IMR-90 (cell line): ENCODE data around the gene STRN. TPM values are rescaled to one million over a fixed set of nuclear protein-coding genes. Genes with fewer than 3 reads are reported as not detected.

ENCODE experiments used
- ATAC-seq: fragments of 200-7000 bp; cut with Tn5 transposase; 2 replicates; pipeline ENCODE4 v1.9.1; 2020; ENCODE audit warnings: low read depth, mild to moderate bottlenecking, moderate library complexity
- BruUV-seq: library from RNA; stranded (reverse); fragments of 400-500 nt; replicated peaks from 2 replicates; lab custom pipeline; 2021; lab: Mats Ljungman, UMichigan
- CTCF ChIA-PET: fragments of 300-600 bp; formaldehyde crosslinking; extraction: SDS; loops from one replicate; lab custom pipeline; 2021; ENCODE audit warnings: antibody characterized with exemption; lab: Yijun Ruan, JAX
- POLR2A ChIA-PET: fragments of 300-600 bp; sonication (Branson Sonifier 250); formaldehyde crosslinking; loops from one replicate; lab custom pipeline; 2022; ENCODE audit warnings: antibody characterized with exemption; ENCODE audit not compliant: unreplicated experiment; lab: Charles Lee
- DNase-seq: peaks from one replicate; pipeline ENCODE4 v3.0.0; 2013
- H2AFZ ChIP-seq: replicated peaks from 2 replicates; pipeline ENCODE3; 2013; ENCODE audit warnings: low read length, mild to moderate bottlenecking; ENCODE audit not compliant: poor library complexity
- H2AK5ac ChIP-seq: 2 replicates; pipeline ENCODE4 v1.6.1; 2013; ENCODE audit warnings: low read depth, low read length, inconsistent platforms
- H2AK9ac ChIP-seq: replicated peaks from 2 replicates; pipeline ENCODE3; 2013; ENCODE audit warnings: mild to moderate bottlenecking, low read depth, low read length, moderate library complexity; ENCODE audit not compliant: poor library complexity
- H2BK120ac ChIP-seq: 2 replicates; pipeline ENCODE4 v1.6.1; 2013; ENCODE audit warnings: low read depth, low read length, inconsistent platforms
- H2BK15ac ChIP-seq: 3 replicates; pipeline ENCODE4 v1.6.1; 2013; ENCODE audit warnings: low read depth, low read length, inconsistent platforms
- H2BK20ac ChIP-seq: 2 replicates; pipeline ENCODE4 v1.6.1; 2013; ENCODE audit warnings: low read depth, mild to moderate bottlenecking, inconsistent platforms, low read length, moderate library complexity
- H2BK5ac ChIP-seq: 2 replicates; pipeline ENCODE4 v1.6.1; 2013; ENCODE audit warnings: mild to moderate bottlenecking, low read depth, low read length, inconsistent platforms; ENCODE audit not compliant: poor library complexity, severe bottlenecking
- H3K14ac ChIP-seq: replicated peaks from 2 replicates; pipeline ENCODE4 v1.6.1; 2013; ENCODE audit warnings: low read depth, low read length, inconsistent platforms
- H3K18ac ChIP-seq: 2 replicates; pipeline ENCODE4 v1.6.1; 2013; ENCODE audit warnings: low read depth, low read length, control low read depth
- H3K23ac ChIP-seq: 2 replicates; pipeline ENCODE4 v1.6.1; 2013; ENCODE audit warnings: low read depth, low read length, inconsistent platforms
- H3K27ac ChIP-seq: 2 replicates; pipeline ENCODE4 v1.5.1; 2013; ENCODE audit warnings: mild to moderate bottlenecking, control low read depth, low read length; ENCODE audit not compliant: insufficient read depth
- H3K27me3 ChIP-seq: 2 replicates; pipeline ENCODE4 v1.6.1; 2013; ENCODE audit warnings: low read length; ENCODE audit not compliant: control insufficient read depth, insufficient read depth
- H3K36me3 ChIP-seq: 2 replicates; pipeline ENCODE4 v1.6.1; 2013; ENCODE audit warnings: low read length, mixed read lengths; ENCODE audit not compliant: control insufficient read depth, insufficient read depth
- H3K4ac ChIP-seq: 2 replicates; pipeline ENCODE4 v1.6.1; 2013; ENCODE audit warnings: low read depth, low read length, inconsistent platforms
- H3K4me1 ChIP-seq: 2 replicates; pipeline ENCODE4 v1.6.1; 2013; ENCODE audit warnings: low read length, mixed read lengths; ENCODE audit not compliant: control insufficient read depth, insufficient read depth
- H3K4me2 ChIP-seq: 2 replicates; pipeline ENCODE4 v1.6.1; 2013; ENCODE audit warnings: low read depth, mild to moderate bottlenecking, control low read depth, low read length, moderate library complexity
- H3K4me3 ChIP-seq: 2 replicates; pipeline ENCODE4 v1.5.1; 2013; ENCODE audit warnings: low read depth, mild to moderate bottlenecking, control low read depth, low read length, moderate library complexity; ENCODE audit not compliant: insufficient read depth
- H3K56ac ChIP-seq: 2 replicates; pipeline ENCODE4 v1.6.1; 2013; ENCODE audit warnings: low read length, inconsistent platforms; ENCODE audit not compliant: insufficient read depth; ENCODE audit errors: extremely low read depth
- H3K79me1 ChIP-seq, 2 experiments: 2 replicates each; pipeline ENCODE4 v1.6.1; 2013; ENCODE audit warnings: low read length in 2 of 2, inconsistent platforms in 1 of 2, low read depth in 1 of 2
- H3K9ac ChIP-seq: 2 replicates; pipeline ENCODE4 v1.6.1; 2013; ENCODE audit warnings: low read depth, low read length, control low read depth
- H3K9me1 ChIP-seq: 2 replicates; pipeline ENCODE4 v1.6.1; 2013; ENCODE audit warnings: low read length, inconsistent platforms; ENCODE audit not compliant: insufficient read depth
- H3K9me3 ChIP-seq: 2 replicates; pipeline ENCODE4 v1.6.1; 2013; ENCODE audit warnings: low read length; ENCODE audit not compliant: control insufficient read depth, insufficient read depth
- H4K20me1 ChIP-seq: 2 replicates; pipeline ENCODE4 v1.6.1; 2013; ENCODE audit warnings: low read length, inconsistent platforms; ENCODE audit not compliant: insufficient read depth
- H4K5ac ChIP-seq: 2 replicates; pipeline ENCODE4 v1.6.1; 2013; ENCODE audit warnings: mild to moderate bottlenecking, low read depth, low read length, control low read depth
- H4K8ac ChIP-seq, 2 experiments: 2 replicates each; pipeline ENCODE4 v1.6.1; 2013; ENCODE audit warnings: low read depth in 2 of 2, low read length in 2 of 2, control low read depth in 1 of 2, inconsistent platforms in 1 of 2
- H4K91ac ChIP-seq: 2 replicates; pipeline ENCODE4 v1.6.1; 2013; ENCODE audit warnings: low read depth, low read length, inconsistent platforms; ENCODE audit not compliant: insufficient read depth
- CTCF ChIP-seq: conservative IDR thresholded peaks from 2 replicates; pipeline ENCODE4 v1.5.1; 2012; ENCODE audit warnings: mild to moderate bottlenecking, low read depth, low read length, improper control_type of control experiment
- ELK1 ChIP-seq: fragments of 150-350 bp; IDR thresholded peaks from 2 replicates; pipeline ENCODE4 v1.6.1; 2016; ENCODE audit warnings: low read depth, mild to moderate bottlenecking, low read length, moderate library complexity, borderline replicate concordance
- MXI1 ChIP-seq: IDR thresholded peaks from 2 replicates; pipeline ENCODE4 v1.6.1; 2012; ENCODE audit warnings: low read depth, mild to moderate bottlenecking, low read length, moderate library complexity, borderline replicate concordance
- POLR2A ChIP-seq: IDR thresholded peaks from 2 replicates; pipeline ENCODE4 v1.6.1; 2012; ENCODE audit warnings: mild to moderate bottlenecking, low read depth, low read length
- RFX5 ChIP-seq: IDR thresholded peaks from 2 replicates; pipeline ENCODE4 v1.8.0; 2012; ENCODE audit warnings: low read depth, mild to moderate bottlenecking, low read length, moderate library complexity
- SMC3 ChIP-seq: fragments of 150-350 bp; IDR thresholded peaks from 2 replicates; pipeline ENCODE4 v1.6.1; 2016; ENCODE audit warnings: low read depth, mild to moderate bottlenecking, antibody characterized with exemption, low read length, moderate library complexity
- USF2 ChIP-seq: fragments of 150-350 bp; IDR thresholded peaks from 2 replicates; pipeline ENCODE4 v1.6.1; 2017; ENCODE audit warnings: mild to moderate bottlenecking, antibody characterized with exemption, low read length, low read depth
- WGBS, 2 experiments: methylation state at CpG; one replicate each; pipeline versions ENCODE4 v1.1.5 to v1.1.7; 2013; ENCODE audit warnings: missing lambda C conversion rate in 2 of 2; ENCODE audit not compliant: insufficient read length in 1 of 2; ENCODE audit errors: extremely low coverage in 2 of 2; 5-methylcytosine and 5-hydroxymethylcytosine counted together
- dilution Hi-C: fragments of 300-500 bp; cut with HindIII; formaldehyde crosslinking; loops from one replicate; pipeline ENCODE4 v1.14.3; 2018; ENCODE audit warnings: low sequenced_read_pairs; ENCODE audit not compliant: unreplicated experiment
- in situ Hi-C: fragments of 300-500 bp; cut with MboI; formaldehyde crosslinking; loops from 3 replicates; pipeline ENCODE4 v1.14.3; 2019; ENCODE audit warnings: low sequenced_read_pairs, inconsistent platforms, mixed read lengths
- intact Hi-C: fragments of 100-400 bp; cut with micrococcal nuclease; formaldehyde crosslinking; loops from 2 replicates; pipeline ENCODE4 v1.10.0; 2022
- polyA plus RNA-seq, 3 experiments: library from polyadenylated mRNA; depleted of rRNA; stranded (reverse); fragments of >200 nt; gene quantifications; 2 replicates each; pipeline ENCODE4 v1.2.3, GENCODE V29; 2012; ENCODE audit warnings: low replicate concordance in 1 of 3
- total RNA-seq: library from RNA; depleted of rRNA; stranded (reverse); fragments of >200 nt; gene quantifications from 2 replicates; pipeline ENCODE4 v1.2.3, GENCODE V29; 2012

Gene STRN
- total and polyA plus RNA-seq, 2 of the 4 experiments (the other 2 are of a cell fraction) = 5.1 to 23.3 TPM

GRCh38 chr2:36941867-36942266 lies 24.5 kb downstream of the STRN start:
- WGBS, 2 experiments = no CpG with 5 or more reads among the region's 4 CpGs
- H3K9me1 ChIP-seq = no peaks in the 10 kb centered on the region; the same call in 1 of the 2 replicates
- dilution Hi-C loops (no loop called here), intact Hi-C loops (no loop called here), in situ Hi-C loops (no loop called here)
- H4K20me1 ChIP-seq = no peaks in the 10 kb centered on the region; the same call in 1 of the 2 replicates
- H4K91ac ChIP-seq = no peak overlapping the region
- no peak overlapping the region for H3K56ac ChIP-seq
- no peak overlapping the region for H3K9ac ChIP-seq
- no peaks in the 10 kb centered on the region for H3K36me3 ChIP-seq
- H2AK5ac ChIP-seq = no peak overlapping the region
- no peak overlapping the region for H3K23ac ChIP-seq
- no peak overlapping the region for H3K4ac ChIP-seq
- no peak overlapping the region for H3K18ac ChIP-seq
- H2BK120ac ChIP-seq = no peak overlapping the region
- no peak for ATAC-seq
- H2BK15ac ChIP-seq = no peak overlapping the region
- H3K14ac ChIP-seq = no peak overlapping the region
- H3K4me1 ChIP-seq = no peaks in the 10 kb centered on the region
- DNase-seq = no peak
- H3K27ac ChIP-seq = no peak overlapping the region
- ChIA-PET POLR2A (no interaction called here), CTCF (no interaction called here)
- BruUV-seq = no TSS peak
- no peaks in the 10 kb centered on the region for H3K27me3 ChIP-seq
- peaks cover 13 to 26% of the 10 kb centered on the region in 2 experiments for H3K79me1 ChIP-seq
- H4K8ac ChIP-seq = no peak overlapping the region
- H3K9me3 ChIP-seq = no peaks in the 10 kb centered on the region
- no peak overlapping the region for H3K4me3 ChIP-seq
- no peak overlapping the region for H2BK20ac ChIP-seq
- no peak overlapping the region for H4K5ac ChIP-seq
- TF ChIP-seq MXI1 (no peak), ELK1 (no peak), CTCF (no peak), SMC3 (no peak), POLR2A (no peak), USF2 (no peak), RFX5 (no peak)
- H2AFZ ChIP-seq = no peak overlapping the region
- H2BK5ac ChIP-seq = no peak overlapping the region
- H2AK9ac ChIP-seq = no peak overlapping the region
- H3K4me2 ChIP-seq = no peak overlapping the region
